ENCODE measurements around the gene ROCK1.

GRCh38 chr18:20966795-20967194, 144.8 kb downstream of the ROCK1 start:
- no peak for TF ChIP-seq POLR2A (IDR thresholded peaks at IDR 0.05; ENCODE audit: low read length)
- TF ChIP-seq GATA1 (IDR thresholded peaks at IDR 0.05; ENCODE audit: low read depth, low read length): no peak
